Left lobe of liver (tissue), 2 donors: ENCODE data around the gene KCNT1. TPM values are rescaled to one million over a fixed set of nuclear protein-coding genes. Genes with fewer than 3 reads are reported as not detected.

Source experiments
- ATAC-seq: fragments of 200-7000 bp; cut with Tn5 transposase; one replicate; pipeline ENCODE4 v1.9.1; 2020; ENCODE audit warnings: mild to moderate bottlenecking, moderate library complexity
- DNase-seq: peaks from one replicate; pipeline ENCODE4 v3.0.0-alpha.2; 2020; ENCODE audit warnings: low spot score
- total RNA-seq: library from RNA; stranded (reverse); gene quantifications from one replicate; pipeline ENCODE4 v1.2.1, GENCODE V29; 2021
- donor health status: DM: no; HTN: no; CAD: no; lungs with moderate emphysema.
- donor health status: DM: no; HTN: yes; CAD: no.

Gene KCNT1
- total RNA-seq, 1 donor from 2014 or later, result not detected

DNA sequence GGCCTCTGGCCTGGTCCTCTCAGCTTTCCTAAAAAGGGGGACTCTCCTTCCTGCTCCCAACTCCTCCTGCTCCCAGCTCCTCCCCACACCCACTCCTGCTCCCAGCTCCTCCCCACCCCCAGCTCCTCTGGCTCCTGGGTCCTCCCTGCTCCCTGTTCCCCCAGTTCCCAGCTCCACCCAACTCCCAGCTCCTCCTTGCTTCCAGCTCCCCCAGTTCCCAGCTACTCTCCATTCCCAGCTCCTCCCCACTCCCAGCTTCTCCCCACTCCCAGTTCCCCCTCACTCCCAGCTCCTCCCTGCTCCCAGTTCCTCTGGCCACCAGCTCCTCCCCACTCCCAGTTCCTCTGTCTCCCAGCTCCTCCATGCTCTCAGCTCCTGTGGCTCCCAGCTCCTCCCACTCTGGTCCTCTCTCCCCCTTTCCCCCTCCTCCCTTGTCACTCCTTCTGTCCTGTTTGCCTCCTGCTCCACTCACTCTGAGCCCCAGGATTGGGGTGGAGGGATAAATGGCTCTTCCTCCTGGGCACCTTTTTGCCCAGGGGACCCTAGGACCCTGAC is 75.7 kb downstream of the KCNT1 start:
- DNase-seq (no peak), ATAC-seq (no peak)

DNA sequence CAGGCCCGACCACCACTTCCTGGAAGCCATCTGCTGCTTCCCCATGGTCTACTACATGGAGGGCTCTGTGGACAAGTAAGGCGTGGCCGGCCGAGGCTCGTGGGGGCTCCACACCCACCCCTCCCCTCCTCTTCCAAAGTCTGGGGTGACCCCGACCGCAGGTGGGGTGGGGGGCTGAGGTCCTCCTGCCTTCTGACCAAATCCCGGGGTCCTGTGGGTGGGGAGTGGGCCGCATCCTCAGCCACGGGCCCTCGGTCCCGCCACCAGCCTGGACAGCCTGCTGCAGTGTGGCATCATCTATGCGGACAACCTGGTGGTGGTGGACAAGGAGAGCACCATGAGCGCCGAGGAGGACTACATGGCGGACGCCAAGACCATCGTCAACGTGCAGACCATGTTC is 76.4 kb downstream of the KCNT1 start:
- DNase-seq (no peak), ATAC-seq (no peak)

DNA sequence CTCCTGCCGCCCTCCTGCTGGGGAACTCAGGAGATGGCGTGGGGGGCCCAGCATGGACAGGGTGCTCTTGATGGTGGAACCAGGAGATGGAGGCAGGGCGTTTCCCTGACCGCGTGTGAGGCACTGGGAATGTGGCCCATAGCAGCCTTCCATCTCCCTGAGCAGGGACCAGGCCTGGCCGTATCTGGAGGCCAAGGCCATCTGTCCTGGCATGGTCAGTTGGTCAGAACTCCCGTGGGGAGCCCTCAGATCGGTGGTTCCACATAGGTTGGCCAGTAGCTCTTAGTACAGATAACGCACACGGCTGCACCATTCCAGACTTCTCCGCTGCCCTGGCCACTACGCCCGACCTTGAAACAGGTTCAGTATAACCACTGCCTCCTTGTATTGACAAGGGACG is 77.6 kb downstream of the KCNT1 start:
- no peak for ATAC-seq
- DNase-seq, result no peak

DNA sequence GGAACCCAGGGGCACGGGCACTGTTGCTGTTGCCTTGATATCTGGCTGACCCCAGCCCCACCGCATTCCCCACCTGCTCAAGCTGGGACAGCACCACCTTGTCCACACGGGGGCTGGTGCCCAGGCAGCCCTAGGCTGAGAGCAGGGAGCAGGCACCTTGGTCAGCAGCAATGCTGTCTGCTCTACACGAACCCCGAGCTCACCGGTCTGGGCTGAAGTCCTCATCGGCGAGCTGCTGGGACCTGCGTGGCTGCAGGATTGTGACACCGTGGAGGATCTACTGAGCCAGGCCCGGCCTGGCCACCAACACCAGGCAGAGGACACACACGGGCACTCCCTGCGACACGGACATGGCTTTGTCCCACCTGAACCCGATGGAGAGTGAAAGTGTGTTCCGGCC is 78.1 kb downstream of the KCNT1 start:
- DNase-seq, result no peak

DNA sequence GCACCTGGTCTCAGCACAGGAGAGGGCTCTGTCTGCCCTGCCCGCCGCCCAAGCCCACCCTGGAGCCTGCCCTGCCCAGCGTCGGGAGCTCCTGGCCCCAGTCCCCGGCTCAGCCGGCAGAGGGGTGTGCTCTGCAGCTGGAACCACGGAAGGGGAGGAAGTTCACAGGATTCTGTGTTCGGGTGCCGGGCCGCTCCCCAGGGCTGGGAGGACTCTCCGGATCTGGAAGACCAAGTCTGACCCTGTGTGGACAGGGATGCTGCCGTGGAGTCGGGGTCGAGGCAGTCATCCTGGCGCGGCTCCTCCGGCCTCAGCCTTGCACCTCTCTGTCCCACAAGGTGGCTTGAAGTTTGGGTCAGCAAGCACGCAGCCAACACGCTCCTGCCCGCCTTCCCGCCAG is 78.6 kb downstream of the KCNT1 start:
- ATAC-seq (no peak), DNase-seq (no peak)

More for the DNA sequence above, 78.1 kb downstream of the KCNT1 start:
- no peak for ATAC-seq

DNA sequence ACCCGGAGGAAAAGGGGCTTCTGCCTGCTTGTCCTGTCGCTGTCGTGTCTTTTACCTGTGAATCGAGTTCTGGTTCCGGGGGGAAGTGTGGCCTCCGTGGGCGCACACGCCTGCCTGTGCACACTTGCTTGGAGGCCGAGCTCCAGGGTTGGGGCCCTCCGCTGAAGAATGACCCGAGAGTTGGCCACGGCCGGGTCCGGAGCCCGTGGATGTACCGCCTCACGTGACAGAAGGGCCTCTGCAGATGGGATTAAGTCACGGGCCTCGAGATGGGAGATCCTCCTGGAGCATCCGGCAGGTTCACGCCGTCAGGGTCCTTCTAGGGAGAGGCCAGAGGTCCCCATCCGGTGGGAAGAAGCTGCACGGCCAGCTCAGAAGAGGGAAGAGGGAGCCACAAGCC is 81.0 kb downstream of the KCNT1 start:
- ATAC-seq, result no peak
- DNase-seq, result no peak

DNA sequence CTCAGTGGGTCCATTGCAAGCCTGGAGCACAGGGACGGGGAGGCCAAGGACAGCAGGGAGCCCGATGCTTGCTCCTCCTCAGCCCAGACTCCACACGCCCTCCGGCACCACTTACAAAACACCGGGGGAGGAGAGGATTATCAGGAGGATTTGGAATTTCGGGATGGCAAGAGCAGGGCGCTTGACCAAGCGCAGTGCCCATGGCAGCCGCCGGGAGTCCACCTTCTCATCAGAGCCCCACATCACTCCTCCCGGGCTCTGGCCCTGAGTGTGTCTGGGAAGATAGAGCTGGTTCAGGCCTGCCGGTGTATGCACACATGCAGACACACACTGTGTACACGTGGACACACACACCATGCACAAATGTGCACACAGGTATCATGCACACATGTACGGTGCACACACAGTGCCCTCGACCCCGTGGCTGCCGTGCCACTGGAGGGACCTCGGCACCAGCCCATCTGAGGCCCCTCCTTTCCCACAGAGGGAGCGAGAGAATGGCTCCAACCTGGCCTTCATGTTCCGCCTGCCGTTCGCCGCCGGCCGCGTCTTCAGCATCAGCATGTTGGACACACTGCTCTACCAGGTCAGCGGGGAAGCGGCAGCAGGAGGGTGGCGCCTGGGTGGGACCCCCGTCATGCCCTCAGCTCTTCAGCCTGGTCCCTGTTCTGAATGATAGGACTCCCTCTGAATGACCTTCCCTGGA is 81.7 kb downstream of the KCNT1 start:
- ATAC-seq, result no peak
- no peak for DNase-seq

DNA sequence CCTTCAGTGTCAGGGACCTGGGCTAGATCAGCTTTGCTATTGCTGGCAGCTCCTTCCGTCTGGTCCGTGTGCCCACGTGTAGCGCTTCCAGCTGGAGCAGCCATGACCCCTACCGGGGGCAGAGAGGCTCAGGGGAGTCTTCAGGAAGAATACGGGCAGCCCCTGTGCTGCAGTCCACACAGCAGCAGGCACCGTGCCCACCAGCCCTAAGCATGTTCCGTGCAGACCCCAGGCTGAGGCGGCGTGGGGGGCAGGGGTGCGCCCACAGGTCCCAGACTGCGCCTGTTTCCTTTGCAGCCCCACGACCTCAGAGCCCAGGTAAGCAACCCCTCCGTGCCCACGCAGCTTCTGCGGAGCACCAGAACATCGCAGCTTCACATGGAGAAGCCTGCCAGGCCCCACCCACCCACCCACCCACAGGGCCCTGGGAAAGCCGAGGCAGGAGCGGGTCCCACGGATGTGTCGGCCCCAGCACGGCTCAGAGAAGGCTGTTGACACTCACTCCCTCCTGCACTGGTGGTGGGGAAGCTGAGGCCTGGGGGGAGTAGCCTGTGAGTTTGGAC is 83.1 kb downstream of the KCNT1 start:
- DNase-seq (no peak), ATAC-seq (no peak)

DNA sequence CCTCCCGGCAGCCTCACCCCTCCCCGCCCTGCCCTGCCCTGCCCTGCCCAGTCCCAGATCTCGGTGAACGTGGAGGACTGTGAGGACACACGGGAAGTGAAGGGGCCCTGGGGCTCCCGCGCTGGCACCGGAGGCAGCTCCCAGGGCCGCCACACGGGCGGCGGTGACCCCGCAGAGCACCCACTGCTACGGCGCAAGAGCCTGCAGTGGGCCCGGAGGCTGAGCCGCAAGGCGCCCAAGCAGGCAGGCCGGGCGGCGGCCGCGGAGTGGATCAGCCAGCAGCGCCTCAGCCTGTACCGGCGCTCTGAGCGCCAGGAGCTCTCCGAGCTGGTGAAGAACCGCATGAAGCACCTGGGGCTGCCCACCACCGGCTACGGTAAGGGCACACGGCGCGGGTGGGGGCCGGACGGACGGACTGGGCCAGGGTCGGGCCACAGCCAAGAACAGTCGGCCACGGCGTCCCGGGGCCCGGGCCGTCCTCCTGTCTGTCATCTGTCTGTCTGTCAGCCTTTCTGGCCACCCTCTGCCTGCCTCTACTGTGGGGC is 84.2 kb downstream of the KCNT1 start:
- ATAC-seq, result no peak

DNA sequence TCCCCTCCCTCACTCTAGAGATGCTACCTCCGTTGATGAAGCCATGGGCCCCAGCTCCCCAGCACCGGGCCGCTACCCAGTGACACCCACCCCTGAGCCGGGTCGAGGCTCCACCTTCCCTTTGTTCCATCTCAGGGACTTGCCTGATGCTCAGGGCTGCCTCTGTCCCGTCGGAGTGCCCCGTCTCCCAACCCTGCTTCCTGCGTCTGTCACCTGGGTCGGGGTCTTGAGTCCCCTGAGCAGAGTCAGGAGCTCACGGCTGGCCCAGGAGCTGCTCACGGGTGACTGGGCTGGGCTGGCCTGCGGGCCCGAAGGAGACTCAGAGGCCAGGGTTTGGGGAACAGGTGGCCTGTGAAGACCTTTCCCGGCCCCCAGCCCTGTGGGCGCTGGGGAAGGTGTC is 85.3 kb downstream of the KCNT1 start:
- no peak for ATAC-seq
- DNase-seq, result no peak

More for the DNA sequence above, 84.2 kb downstream of the KCNT1 start:
- DNase-seq, result no peak

DNA sequence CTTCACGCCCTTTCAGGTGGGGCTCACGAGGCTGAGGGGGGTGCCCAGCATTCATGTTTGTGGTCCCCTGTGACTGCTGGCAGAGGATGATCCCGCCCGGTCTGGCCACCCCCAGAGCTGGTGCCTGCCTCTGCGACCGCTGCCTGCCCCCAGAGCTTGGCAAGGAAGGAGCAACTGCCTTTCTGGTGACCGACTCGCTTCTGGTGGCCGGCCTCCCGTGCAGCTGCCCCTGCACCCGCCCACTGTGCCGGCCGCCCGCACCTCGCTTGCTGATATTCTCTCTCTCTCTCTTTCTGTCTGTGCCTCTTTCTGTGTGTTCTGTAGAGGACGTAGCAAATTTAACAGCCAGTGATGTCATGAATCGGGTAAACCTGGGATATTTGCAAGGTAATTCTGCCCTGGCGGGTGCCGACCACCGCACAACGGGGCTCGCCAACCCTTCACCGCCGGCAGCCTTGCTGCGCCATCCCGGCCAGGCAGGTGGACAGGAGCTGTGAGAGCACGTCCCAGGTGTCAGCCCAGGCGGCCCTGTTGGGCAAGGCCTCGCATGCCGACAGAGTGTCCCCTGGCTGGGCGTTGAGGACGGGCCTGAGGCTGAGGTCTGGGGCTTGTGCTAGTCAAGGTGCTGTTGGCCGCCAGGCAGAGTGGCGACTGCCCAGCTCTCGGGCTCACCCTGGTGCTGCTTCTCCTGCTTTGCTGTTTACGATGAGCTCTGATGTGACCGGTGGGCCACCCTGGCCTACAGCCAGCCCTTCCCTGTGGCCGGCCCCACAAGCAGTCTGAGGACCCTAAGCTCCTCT is 86.0 kb downstream of the KCNT1 start:
- ATAC-seq, result no peak
- DNase-seq, result no peak

DNA sequence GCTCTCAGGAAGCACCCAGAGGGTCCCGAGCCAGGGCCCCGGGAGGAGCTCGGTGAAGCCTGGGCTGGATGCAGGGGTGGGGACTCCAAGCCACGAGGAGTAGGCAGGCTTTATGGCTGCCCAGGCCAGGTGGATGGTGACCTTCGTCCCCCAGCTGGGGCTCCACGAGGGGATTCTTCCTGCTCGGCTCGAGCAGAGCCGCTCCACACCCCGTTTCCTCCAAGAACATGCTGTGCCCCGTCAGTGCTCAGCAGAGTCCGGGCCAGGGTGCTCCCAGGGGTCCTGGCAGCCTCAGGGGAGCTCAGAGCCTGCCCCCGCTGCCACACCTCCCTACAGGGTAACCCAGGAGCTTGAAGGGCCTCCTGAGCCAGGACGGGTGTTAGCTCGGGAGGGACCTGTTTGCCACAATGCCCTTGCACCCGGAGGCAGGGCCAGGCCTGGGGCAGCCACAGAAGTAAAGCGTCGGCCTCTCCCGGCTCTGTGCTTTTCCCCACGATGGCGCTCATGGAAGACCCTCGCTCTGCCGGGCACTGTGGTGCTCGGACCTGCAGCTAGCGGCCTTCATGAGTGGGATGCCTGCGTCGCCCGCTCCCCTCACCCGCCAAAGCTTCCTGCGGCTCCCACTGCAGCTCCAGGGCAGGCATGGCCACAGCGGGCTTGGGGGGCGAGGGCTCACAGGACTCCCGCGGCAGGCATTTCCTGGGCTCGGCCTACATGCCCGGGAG is 86.8 kb downstream of the KCNT1 start:
- DNase-seq (no peak), ATAC-seq (no peak)

DNA sequence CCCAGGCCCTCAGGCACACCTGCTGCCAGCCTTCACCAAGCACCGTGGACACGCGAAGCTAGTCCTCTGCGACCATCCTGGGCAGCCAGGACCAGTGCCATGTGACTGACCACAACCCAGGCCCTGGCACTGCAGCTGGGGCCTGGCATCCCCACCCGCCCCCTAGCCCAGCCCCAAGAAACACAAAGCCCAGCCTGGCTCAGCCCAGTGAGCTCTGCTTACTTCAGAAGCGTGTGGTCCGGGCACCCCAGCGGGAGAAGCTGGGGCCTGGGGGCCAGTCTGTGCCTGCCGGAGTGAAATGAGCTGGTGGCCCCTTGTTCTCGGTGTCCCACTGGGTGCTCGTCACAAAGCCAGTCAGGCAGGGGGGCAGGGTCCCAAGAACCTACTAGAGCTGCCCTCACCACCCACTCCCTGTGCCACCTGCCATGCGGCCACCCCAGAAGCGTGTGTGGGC is 87.9 kb downstream of the KCNT1 start:
- DNase-seq (no peak), ATAC-seq (no peak)

DNA sequence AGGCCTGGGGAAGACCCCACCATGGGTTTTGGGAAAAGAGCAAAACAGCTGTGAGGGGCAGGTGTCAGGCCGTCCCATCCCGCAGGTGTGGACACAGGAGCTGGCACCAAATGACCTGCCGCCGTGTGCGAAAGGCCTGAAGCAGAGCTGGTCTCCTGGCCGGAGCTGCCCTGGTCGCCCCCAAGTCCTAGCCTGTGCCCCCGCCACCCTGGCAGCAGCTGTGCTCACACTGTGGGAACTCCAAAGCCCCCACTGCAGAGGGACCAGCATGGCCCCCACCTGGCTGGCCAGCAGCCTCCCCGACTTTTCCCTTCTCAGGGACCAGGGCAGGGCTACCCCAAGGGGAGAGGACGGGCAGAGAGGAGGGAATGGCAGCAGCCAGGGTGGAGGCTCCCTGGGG is 88.4 kb downstream of the KCNT1 start:
- DNase-seq (no peak), ATAC-seq (no peak)

DNA sequence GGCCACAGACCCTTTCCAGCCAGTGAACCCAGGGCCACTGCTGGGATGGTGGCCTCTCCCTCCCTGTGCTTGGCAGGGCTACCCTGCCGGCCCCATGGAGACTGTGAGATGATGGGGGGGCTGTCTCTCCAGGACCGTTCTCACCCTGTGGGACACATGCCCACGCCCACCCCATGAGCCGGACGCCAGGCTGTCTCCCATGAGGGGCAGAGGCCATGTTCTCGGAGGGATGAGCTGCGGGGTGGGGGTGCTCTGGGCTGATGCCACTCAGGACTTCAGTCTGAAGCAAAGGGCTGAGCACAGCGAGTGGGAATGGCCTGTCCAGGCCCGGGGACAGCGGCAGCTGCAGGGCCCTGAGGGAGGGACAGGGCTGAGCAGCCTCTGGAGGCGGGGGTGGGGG is 88.9 kb downstream of the KCNT1 start:
- DNase-seq, result no peak
- ATAC-seq, result no peak

DNA sequence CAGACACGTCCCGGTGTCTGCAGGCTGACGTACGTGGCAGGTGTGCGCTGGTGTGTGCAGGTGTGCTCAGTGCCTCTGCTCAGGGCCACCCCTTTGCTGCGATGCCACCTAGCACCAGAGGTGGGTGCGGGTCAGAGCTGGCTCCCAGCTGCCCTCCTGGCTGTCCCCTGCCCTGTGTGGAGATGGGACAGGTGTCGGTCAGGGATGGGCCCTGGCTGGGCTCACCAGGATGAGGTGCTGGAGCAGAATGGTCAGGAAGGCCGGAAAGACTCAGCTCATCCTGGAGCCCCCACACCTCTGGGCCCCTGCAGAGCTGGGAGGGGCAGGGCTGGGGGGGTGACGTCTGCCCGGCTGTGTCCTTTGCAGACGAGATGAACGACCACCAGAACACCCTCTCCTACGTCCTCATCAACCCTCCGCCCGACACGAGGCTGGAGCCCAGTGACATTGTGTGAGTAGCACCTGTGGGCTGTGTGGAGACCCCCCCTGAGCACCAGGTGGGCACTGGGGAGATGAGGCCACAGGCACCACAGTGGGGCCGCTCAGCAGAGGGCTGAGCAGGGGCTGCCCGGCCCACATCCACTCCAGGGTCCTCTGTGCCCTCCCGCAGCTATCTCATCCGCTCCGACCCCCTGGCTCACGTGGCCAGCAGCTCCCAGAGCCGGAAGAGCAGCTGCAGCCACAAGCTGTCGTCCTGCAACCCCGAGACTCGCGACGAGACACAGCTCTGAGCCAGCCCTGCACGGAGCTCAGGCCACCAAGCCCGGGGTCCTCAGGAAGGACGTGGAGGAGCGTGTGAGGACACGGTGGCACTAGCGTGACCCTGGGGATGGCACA is 89.7 kb downstream of the KCNT1 start:
- ATAC-seq (no peak), DNase-seq (no peak)

DNA sequence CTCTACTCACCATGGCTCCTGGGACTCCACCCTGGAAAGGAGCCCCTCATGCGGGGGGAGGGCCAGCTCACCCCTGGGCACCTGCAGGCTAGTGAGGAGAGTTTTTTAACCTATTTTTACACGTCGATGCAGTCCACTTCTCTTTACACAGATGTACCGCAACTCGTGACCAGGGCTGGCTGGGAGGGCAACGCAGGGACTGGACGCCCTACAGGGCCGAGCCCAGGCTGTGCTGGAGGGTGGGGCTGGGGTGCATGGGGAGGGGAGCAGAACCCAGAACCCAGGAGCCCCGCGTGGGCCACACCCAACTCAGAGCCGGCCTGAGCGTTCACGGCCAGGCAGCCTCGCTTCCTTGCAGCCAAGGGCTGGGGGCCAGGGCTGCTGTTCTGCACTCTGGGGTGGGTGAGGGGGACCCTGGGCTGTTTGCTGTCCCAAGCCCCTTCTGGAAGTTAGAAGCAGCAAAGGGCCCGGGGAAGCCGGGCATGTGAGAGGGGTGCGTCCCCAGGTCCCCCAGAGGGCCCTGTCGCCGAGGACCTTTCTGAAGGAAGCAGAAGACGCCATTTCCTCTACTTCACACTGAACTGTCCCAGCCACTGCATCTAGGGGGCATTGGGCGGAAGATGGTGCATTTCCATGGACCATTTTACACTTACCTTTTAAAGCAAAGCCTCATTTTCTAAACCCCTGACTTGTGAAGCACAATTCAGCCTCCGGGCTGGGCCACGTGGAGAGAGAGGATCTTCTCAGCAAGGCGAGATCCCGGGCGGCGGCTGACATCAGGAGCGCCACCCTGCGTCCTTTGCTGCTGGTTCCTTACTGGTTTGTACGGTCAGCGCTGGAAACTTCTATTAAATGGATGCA is 90.5 kb downstream of the KCNT1 start:
- no peak for ATAC-seq
- no peak for DNase-seq

DNA sequence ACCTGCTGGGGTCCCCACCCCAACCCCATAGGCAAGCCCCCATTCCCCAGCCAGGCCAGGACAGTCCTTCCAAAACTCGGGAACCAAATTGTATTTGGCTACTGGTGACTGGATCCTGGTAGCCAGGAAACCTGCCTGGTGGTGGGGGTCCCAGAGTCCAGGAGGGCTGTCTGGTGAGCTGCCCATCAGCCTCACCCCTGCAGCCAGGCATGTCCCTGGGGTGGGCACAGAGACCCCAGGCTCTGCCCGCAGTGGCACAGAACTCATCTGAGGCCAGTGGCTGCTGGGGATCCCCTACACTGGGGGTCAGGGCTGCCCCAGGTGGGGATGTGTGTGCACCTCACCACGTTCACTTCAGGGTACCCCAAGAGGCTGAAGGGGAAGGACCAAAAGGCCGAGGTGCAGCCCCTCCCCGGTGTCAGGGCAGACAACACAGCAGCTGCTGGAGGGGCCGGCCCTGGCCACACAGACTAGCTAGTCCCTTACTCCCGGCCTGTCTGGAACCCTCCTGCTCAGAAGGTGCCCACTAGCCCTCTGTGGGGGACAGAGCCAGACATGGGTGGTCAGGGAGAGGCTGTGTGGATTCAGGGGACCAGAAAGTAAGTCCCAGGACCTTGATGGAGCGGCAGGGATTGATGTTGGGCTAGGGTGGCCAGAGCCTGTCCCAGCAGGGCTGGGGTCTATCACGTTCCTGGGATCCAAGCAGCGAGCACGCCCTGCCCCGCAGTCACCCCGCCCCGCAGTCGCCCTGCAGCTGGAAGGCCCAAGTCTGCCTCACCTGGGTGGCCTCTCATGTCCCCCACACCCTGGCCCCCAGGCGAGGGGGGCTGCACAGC is 91.5 kb downstream of the KCNT1 start:
- ATAC-seq (no peak), DNase-seq (no peak)
